ENCODE results near the gene IKBKG. TPM values are rescaled to one million over a fixed set of nuclear protein-coding genes. Genes with fewer than 3 reads are reported as not detected.
A peak's percentile ranks its signal among the peaks of the same experiment; 100 is the strongest.

Gene IKBKG
- total and polyA plus RNA-seq, 12 donors: 11.6 to 27.0 (median 15.1) TPM

DNA sequence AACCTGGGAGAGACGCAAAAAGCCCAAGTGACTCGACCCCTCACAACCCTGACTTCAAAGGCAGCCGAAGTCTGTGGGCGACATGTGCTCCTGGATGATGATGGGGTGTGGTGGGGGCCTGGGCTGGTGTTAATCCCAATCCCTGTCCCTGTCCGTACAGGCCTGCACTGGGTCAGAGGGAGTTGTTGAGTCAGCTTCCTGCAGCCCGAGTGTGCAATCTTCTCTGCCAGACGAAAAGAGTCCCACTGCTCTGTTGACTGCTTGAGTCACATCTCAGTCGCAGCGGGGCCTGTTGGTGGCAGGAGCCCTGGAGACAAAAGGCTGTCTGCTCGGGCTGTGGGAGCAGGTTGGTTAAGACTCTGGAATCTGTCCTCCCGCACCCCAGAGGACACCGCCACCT is 41.7 kb upstream of the IKBKG start:
- peaks cover 0 to 7% (median 0%) of the 10 kb centered on the region in 11 donors for H3K9me3 ChIP-seq
- intact Hi-C loops (cut with DNase I): no loop called here

DNA sequence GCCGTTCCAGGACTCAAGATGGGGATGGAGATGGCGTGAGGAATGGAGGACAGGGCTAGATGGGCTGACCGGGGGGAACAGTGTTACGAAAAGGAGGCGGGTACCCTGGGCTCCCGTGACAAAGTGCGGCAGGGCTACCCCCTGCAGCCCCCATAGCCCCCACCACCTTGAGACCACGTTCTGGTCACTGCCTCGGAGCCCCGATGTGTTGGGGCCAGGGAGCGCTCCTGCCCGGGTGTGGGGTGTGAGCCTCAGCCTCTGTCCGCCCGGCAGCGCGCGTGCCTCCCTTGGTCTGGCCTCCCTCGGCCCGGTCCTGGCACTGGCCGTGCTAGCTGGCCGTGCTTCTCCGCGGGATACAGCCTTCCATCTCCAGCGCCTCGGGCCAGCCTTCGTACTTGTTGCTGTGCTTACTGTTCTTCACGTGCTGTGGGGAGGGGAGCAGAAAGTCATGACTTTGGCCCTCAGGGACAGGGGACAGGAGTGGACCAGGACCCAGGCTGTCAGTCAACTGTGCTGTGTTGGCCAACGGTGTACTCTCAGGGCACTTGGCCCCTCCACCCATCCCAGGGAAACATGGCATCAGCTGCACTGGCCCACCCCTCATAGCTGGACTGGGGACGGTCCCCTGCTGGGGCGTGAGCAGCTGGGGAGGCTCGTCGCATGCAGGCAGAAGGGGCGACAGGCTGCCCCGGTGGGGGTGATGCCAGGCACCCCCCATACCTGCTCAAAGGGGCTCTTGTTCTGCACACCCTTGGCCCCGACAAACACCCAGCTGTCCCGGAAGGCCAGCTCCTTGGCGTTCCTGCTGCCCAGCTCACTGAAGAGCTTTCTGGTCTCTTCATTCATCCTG is 40.7 kb upstream of the IKBKG start:
- TF ChIP-seq, protein P1, sequence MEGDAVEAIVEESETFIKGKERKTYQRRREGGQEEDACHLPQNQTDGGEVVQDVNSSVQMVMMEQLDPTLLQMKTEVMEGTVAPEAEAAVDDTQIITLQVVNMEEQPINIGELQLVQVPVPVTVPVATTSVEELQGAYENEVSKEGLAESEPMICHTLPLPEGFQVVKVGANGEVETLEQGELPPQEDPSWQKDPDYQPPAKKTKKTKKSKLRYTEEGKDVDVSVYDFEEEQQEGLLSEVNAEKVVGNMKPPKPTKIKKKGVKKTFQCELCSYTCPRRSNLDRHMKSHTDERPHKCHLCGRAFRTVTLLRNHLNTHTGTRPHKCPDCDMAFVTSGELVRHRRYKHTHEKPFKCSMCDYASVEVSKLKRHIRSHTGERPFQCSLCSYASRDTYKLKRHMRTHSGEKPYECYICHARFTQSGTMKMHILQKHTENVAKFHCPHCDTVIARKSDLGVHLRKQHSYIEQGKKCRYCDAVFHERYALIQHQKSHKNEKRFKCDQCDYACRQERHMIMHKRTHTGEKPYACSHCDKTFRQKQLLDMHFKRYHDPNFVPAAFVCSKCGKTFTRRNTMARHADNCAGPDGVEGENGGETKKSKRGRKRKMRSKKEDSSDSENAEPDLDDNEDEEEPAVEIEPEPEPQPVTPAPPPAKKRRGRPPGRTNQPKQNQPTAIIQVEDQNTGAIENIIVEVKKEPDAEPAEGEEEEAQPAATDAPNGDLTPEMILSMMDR (IDR thresholded peaks at IDR 0.05): no peak
- 93 to 94% methylated on average over 28 to 34 of the region's 37 CpGs for WGBS, 2 donors
- peak in 2 of 8 donors; percentile 8 to 11 for ATAC-seq
- Histone ChIP-seq H3K27ac (no peak overlapping the region), H3K4me3 (no peak overlapping the region), H3K36me3 (peaks cover 0 to 47% (median 0%) of the 10 kb centered on the region in 9 donors), H3K9me3 (peaks cover 0 to 7% (median 0%) of the 10 kb centered on the region in 11 donors), H3K27me3 (no peaks in the 10 kb centered on the region), H3K4me1 (no peaks in the 10 kb centered on the region)
- DNase-seq: no peak
- intact Hi-C loops (cut with DNase I): no loop called here

More for the DNA sequence above, 41.7 kb upstream of the IKBKG start:
- peak in 2 of 8 donors; percentile 26 to 28 for ATAC-seq
- TF ChIP-seq, protein P1 (IDR thresholded peaks at IDR 0.05): no peak
- peaks cover 0 to 47% (median 0%) of the 10 kb centered on the region in 9 donors for H3K36me3 ChIP-seq
- H3K4me3 ChIP-seq: no peak overlapping the region
- H3K27me3 ChIP-seq: no peaks in the 10 kb centered on the region
- no peaks in the 10 kb centered on the region for H3K4me1 ChIP-seq
- 69 to 80% methylated on average over 10 to 12 of the region's 12 CpGs for WGBS, 2 donors
- DNase-seq: no peak
- no peak overlapping the region for H3K27ac ChIP-seq

DNA sequence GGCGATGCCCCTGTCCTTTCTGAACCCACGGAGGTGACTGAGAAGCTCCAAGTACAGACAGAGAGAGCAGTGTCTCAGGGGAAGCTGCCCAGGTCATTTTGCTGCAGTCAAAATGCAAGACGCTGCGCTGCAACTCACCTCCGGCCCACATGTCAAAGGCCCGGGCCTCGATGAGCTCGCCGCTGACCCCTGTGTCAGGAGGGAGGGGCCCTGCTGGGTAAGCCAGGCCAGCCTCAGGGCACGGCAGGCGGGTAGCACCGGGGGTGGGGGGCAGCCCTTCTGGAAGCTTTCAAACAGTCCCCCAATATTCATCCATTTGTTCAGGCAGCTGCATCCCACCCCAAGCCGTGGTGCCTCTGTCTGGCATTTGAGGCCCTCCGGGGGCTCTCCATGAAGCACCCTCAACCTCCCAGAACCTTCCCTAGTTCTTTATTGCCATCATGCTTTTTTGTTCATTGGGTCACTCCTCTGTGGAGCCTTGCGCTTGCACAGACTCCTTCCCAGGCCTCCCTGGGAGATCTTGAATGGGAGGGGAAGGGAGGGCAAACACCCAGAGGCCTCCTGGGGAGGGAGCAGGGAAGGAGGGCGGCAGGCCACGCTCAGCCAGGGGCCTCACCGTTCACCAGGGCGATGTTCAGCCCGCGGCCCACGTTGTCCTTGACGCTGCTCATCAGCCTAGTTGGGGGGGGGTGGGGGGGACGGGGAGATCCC is 39.6 kb upstream of the IKBKG start:
- WGBS, 2 donors: 84 to 87% methylated on average over 14 to 24 of the region's 24 CpGs
- H3K36me3 ChIP-seq: peaks cover 0 to 47% (median 0%) of the 10 kb centered on the region in 9 donors
- no peaks in the 10 kb centered on the region for H3K27me3 ChIP-seq
- intact Hi-C loops (cut with DNase I): no loop called here
- DNase-seq (no peak), ATAC-seq (no peak)
- no peaks in the 10 kb centered on the region for H3K4me1 ChIP-seq
- H3K4me3 ChIP-seq: no peak overlapping the region
- no peak overlapping the region for H3K27ac ChIP-seq
- TF ChIP-seq, protein P1 (IDR thresholded peaks at IDR 0.05): no peak
- peaks cover 0 to 7% (median 0%) of the 10 kb centered on the region in 11 donors for H3K9me3 ChIP-seq

DNA sequence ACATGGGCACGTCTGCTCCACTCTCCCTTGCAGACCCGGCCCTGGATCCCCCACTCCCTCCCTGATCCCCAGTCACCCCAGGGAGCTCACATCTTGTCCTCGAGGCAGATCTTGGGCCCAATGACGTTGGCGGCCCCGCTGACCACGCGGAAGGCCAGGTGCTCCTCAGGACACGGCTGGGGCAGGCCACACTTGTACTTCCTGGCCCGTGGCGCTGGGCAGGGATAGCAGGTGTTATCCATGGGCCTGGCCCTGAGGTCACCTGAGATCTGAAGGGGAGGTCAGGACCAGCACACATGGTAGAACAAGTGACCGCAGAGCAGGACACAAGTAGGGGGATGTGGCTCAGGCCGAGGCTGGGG is 39.1 kb upstream of the IKBKG start:
- peaks cover 0 to 47% (median 0%) of the 10 kb centered on the region in 9 donors for H3K36me3 ChIP-seq
- H3K9me3 ChIP-seq: peaks cover 0 to 7% (median 0%) of the 10 kb centered on the region in 11 donors
- ATAC-seq: no peak
- H3K4me1 ChIP-seq: no peaks in the 10 kb centered on the region
- H3K4me3 ChIP-seq: no peak overlapping the region
- DNase-seq: no peak
- intact Hi-C loops (cut with DNase I): no loop called here
- no peak overlapping the region for H3K27ac ChIP-seq
- 93% methylated on average over 13 of the region's 13 CpGs for whole genome bisulfite sequencing, 2 donors
- no peaks in the 10 kb centered on the region for H3K27me3 ChIP-seq
- TF ChIP-seq, protein P1 (IDR thresholded peaks at IDR 0.05): no peak

Measured in heart right ventricle (tissue), 16 donors.